CD4-positive, alpha-beta memory T cell (primary cell): ENCODE results near the gene SPATA46. TPM values are rescaled to one million over a fixed set of nuclear protein-coding genes. Genes with fewer than 3 reads are reported as not detected.

Experiments used
- CTCF ChIA-PET: fragments of 350-600 bp; sonication (Branson Sonifier 250); formaldehyde crosslinking; loops from one replicate; lab custom pipeline; 2021; ENCODE audit warnings: inconsistent platforms; ENCODE audit not compliant: partially characterized antibody; lab: Charles Lee
- POLR2A ChIA-PET: fragments of 350-600 bp; sonication (Branson Sonifier 250); formaldehyde crosslinking; loops from one replicate; lab custom pipeline; 2021; ENCODE audit not compliant: partially characterized antibody; lab: Charles Lee
- DNase-seq, 5 donors: peaks; one replicate each; pipeline versions ENCODE4 v3.0.0 to v3.0.0-alpha.2; 2020 to 2022; ENCODE audit warnings: mixed read lengths in 1 of 5
- H3K27ac ChIP-seq: one replicate; pipeline ENCODE4 v1.7.0; 2013; ENCODE audit warnings: low read depth, low read length
- H3K27me3 ChIP-seq: 2 replicates; pipeline ENCODE4 v1.7.0; 2013; ENCODE audit warnings: mild to moderate bottlenecking, low read length, moderate library complexity; ENCODE audit not compliant: insufficient read depth
- H3K36me3 ChIP-seq: 2 replicates; pipeline ENCODE4 v1.7.0; 2013; ENCODE audit warnings: mild to moderate bottlenecking, low read length, moderate library complexity; ENCODE audit not compliant: insufficient read depth
- H3K4me1 ChIP-seq: 2 replicates; pipeline ENCODE4 v1.7.0; 2013; ENCODE audit warnings: mild to moderate bottlenecking, low read length, moderate library complexity; ENCODE audit not compliant: insufficient read depth
- H3K4me3 ChIP-seq, 2 donors: one replicate each; pipeline ENCODE4 v1.7.0; 2013; ENCODE audit warnings: low read length in 2 of 2, mild to moderate bottlenecking in 1 of 2
- H3K9me3 ChIP-seq, 2 donors: one replicate each; pipeline ENCODE4 v1.7.0; 2013; ENCODE audit warnings: low read length in 2 of 2, control low read depth in 1 of 2; ENCODE audit not compliant: control insufficient read depth in 1 of 2
- H3K27ac Mint-ChIP-seq, 7 donors: one replicate each; pipeline ENCODE4 v1.8.0; 2020 to 2021; ENCODE audit warnings: mixed read lengths in 7 of 7, mild to moderate bottlenecking in 6 of 7, inconsistent platforms in 3 of 7, moderate library complexity in 3 of 7
- H3K27me3 Mint-ChIP-seq, 2 donors: one replicate each; pipeline ENCODE4 v1.8.0; 2020 to 2021; ENCODE audit warnings: mixed read lengths in 2 of 2
- H3K36me3 Mint-ChIP-seq, 2 donors: one replicate each; pipeline ENCODE4 v1.8.0; 2020 to 2021; ENCODE audit warnings: mixed read lengths in 2 of 2, inconsistent platforms in 1 of 2, mild to moderate bottlenecking in 1 of 2
- H3K4me1 Mint-ChIP-seq, 4 donors: one replicate each; pipeline ENCODE4 v1.8.0; 2020 to 2021; ENCODE audit warnings: mixed read lengths in 4 of 4, mild to moderate bottlenecking in 1 of 4
- H3K4me3 Mint-ChIP-seq, 8 donors: one replicate each; pipeline ENCODE4 v1.8.0; 2020 to 2021; ENCODE audit warnings: mixed read lengths in 8 of 8, mild to moderate bottlenecking in 7 of 8, moderate library complexity in 6 of 8, inconsistent platforms in 3 of 8
- H3K9me3 Mint-ChIP-seq, 8 donors: one replicate each; pipeline ENCODE4 v1.8.0; 2020 to 2021; ENCODE audit warnings: mixed read lengths in 8 of 8, mild to moderate bottlenecking in 5 of 8, inconsistent platforms in 3 of 8, moderate library complexity in 1 of 8
- intact Hi-C: fragments of 100-400 bp; cut with micrococcal nuclease; formaldehyde crosslinking; loops from one replicate; pipeline ENCODE4 v1.15.1; 2023
- polyA plus RNA-seq, 2 donors: library from polyadenylated mRNA; unstranded; fragments of 300-500 nt; fragmentation: Illumina TruSeq; gene quantifications; one replicate each; pipeline ENCODE4 v1.2.3, GENCODE V29; 2021
- total RNA-seq, 2 experiments: library from RNA; stranded (reverse); gene quantifications; one replicate each; pipeline ENCODE4 v1.2.3, GENCODE V29; 2021

SPATA46 gene
- total and polyA plus RNA-seq, 4 experiments from 2014 or later = not detected

GRCh38 chr1:162360874-162361260, 15.8 kb downstream of the SPATA46 start:
- H3K27ac Mint-ChIP-seq = no peak overlapping the region
- intact Hi-C loops = no loop called here
- CTCF ChIA-PET = no interaction called here
- POLR2A ChIA-PET = no interaction called here
- no peak overlapping the region for H3K4me3 Mint-ChIP-seq
- no peaks in the 10 kb centered on the region for H3K4me1 Mint-ChIP-seq
- Histone ChIP-seq H3K4me3 (no peak overlapping the region), H3K27ac (no peak overlapping the region), H3K9me3 (no peaks in the 10 kb centered on the region), H3K4me1 (no peaks in the 10 kb centered on the region), H3K27me3 (no peaks in the 10 kb centered on the region), H3K36me3 (no peaks in the 10 kb centered on the region)
- no peaks in the 10 kb centered on the region for H3K9me3 Mint-ChIP-seq
- peaks cover 10 to 16% of the 10 kb centered on the region in 2 donors for H3K27me3 Mint-ChIP-seq
- DNase-seq = no peak
- H3K36me3 Mint-ChIP-seq = no peaks in the 10 kb centered on the region

GRCh38 chr1:162360237-162360873, 16.3 kb downstream of the SPATA46 start:
- Histone ChIP-seq H3K9me3 (no peaks in the 10 kb centered on the region), H3K27me3 (no peaks in the 10 kb centered on the region), H3K4me3 (no peak overlapping the region), H3K36me3 (no peaks in the 10 kb centered on the region), H3K27ac (no peak overlapping the region), H3K4me1 (no peaks in the 10 kb centered on the region)
- H3K4me3 Mint-ChIP-seq = no peak overlapping the region
- H3K9me3 Mint-ChIP-seq = no peaks in the 10 kb centered on the region
- intact Hi-C loops = no loop called here
- H3K27me3 Mint-ChIP-seq = peaks cover 13 to 16% of the 10 kb centered on the region in 2 donors
- ChIA-PET POLR2A (no interaction called here), CTCF (no interaction called here)
- no peak for DNase-seq
- no peaks in the 10 kb centered on the region for H3K36me3 Mint-ChIP-seq
- no peak overlapping the region for H3K27ac Mint-ChIP-seq
- no peaks in the 10 kb centered on the region for H3K4me1 Mint-ChIP-seq

- H3K36me3 ChIP-seq = no peaks in the 10 kb centered on the region
- Mint-ChIP-seq H3K9me3 (no peaks in the 10 kb centered on the region), H3K27ac (no peak overlapping the region), H3K4me3 (no peak overlapping the region), H3K36me3 (no peaks in the 10 kb centered on the region), H3K27me3 (peaks cover 13 to 14% of the 10 kb centered on the region in 2 donors), H3K4me1 (no peaks in the 10 kb centered on the region)
- no peak for DNase-seq
- intact Hi-C loops = no loop called here
- H3K27ac ChIP-seq = no peak overlapping the region
- ChIA-PET POLR2A (no interaction called here), CTCF (no interaction called here)
- no peak overlapping the region for H3K4me3 ChIP-seq
- H3K4me1 ChIP-seq = no peaks in the 10 kb centered on the region
- H3K9me3 ChIP-seq = no peaks in the 10 kb centered on the region
- H3K27me3 ChIP-seq = no peaks in the 10 kb centered on the region
Observed at GRCh38 chr1:162359523-162360236, 17.0 kb downstream of the SPATA46 start.

GRCh38 chr1:162358928-162359327, 17.7 kb downstream of the SPATA46 start:
- no peak for DNase-seq
- Mint-ChIP-seq H3K4me3 (no peak overlapping the region), H3K9me3 (no peaks in the 10 kb centered on the region), H3K27ac (no peak overlapping the region), H3K4me1 (no peaks in the 10 kb centered on the region), H3K27me3 (peaks cover 12% of the 10 kb centered on the region in 2 donors), H3K36me3 (no peaks in the 10 kb centered on the region)
- Histone ChIP-seq H3K27me3 (no peaks in the 10 kb centered on the region), H3K36me3 (no peaks in the 10 kb centered on the region), H3K4me3 (no peak overlapping the region), H3K9me3 (no peaks in the 10 kb centered on the region), H3K27ac (no peak overlapping the region), H3K4me1 (no peaks in the 10 kb centered on the region)
- ChIA-PET CTCF (no interaction called here), POLR2A (no interaction called here)
- intact Hi-C loops = no loop called here

GRCh38 chr1:162357681-162358266, 18.9 kb downstream of the SPATA46 start:
- intact Hi-C loops = no loop called here
- Mint-ChIP-seq H3K4me1 (no peaks in the 10 kb centered on the region), H3K27ac (no peak overlapping the region), H3K9me3 (no peaks in the 10 kb centered on the region), H3K4me3 (no peak overlapping the region), H3K36me3 (no peaks in the 10 kb centered on the region), H3K27me3 (peaks cover 8 to 17% of the 10 kb centered on the region in 2 donors)
- H3K27me3 ChIP-seq = no peaks in the 10 kb centered on the region
- H3K27ac ChIP-seq = no peak overlapping the region
- ChIA-PET POLR2A (no interaction called here), CTCF (no interaction called here)
- no peak for DNase-seq
- H3K36me3 ChIP-seq = no peaks in the 10 kb centered on the region
- no peaks in the 10 kb centered on the region for H3K9me3 ChIP-seq
- H3K4me3 ChIP-seq = no peak overlapping the region
- no peaks in the 10 kb centered on the region for H3K4me1 ChIP-seq

DNA sequence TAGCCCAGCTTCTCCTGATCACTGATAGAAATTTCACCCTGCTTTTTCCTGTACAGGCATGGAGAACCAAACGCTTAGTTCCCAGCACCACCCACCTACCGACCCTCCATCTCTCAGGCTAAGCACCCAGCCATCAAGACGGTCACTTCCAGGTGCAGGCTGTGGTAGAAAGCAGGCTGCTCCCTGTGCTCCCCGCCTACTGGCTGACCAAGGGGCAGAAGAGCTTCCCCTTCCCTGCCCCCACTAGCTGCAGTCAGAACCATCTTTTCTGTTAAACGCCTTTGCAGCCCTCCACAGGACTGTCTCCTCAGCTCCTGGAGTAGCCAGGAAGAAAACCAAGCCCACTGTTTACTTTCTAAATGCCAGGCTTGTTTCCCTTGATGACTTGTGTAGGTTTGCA, 23.0 kb downstream of the SPATA46 start:
- H3K27me3 Mint-ChIP-seq = peaks cover 9 to 24% of the 10 kb centered on the region in 2 donors
- CTCF ChIA-PET = no interaction called here
- H3K4me3 Mint-ChIP-seq = no peak overlapping the region
- Histone ChIP-seq H3K4me3 (no peak overlapping the region), H3K27me3 (no peaks in the 10 kb centered on the region), H3K4me1 (no peaks in the 10 kb centered on the region), H3K36me3 (no peaks in the 10 kb centered on the region), H3K27ac (no peak overlapping the region), H3K9me3 (no peaks in the 10 kb centered on the region)
- H3K27ac Mint-ChIP-seq = no peak overlapping the region
- no peaks in the 10 kb centered on the region for H3K4me1 Mint-ChIP-seq
- DNase-seq = no peak
- H3K36me3 Mint-ChIP-seq = no peaks in the 10 kb centered on the region
- POLR2A ChIA-PET = no interaction called here
- no peaks in the 10 kb centered on the region for H3K9me3 Mint-ChIP-seq
- intact Hi-C loops = no loop called here

- H3K4me1 ChIP-seq = no peaks in the 10 kb centered on the region
- no peak for DNase-seq
- no peaks in the 10 kb centered on the region for H3K27me3 ChIP-seq
- no peaks in the 10 kb centered on the region for H3K36me3 Mint-ChIP-seq
- H3K4me3 ChIP-seq = no peak overlapping the region
- H3K36me3 ChIP-seq = no peaks in the 10 kb centered on the region
- H3K27ac ChIP-seq = no peak overlapping the region
- H3K4me3 Mint-ChIP-seq = no peak overlapping the region
- H3K9me3 ChIP-seq = no peaks in the 10 kb centered on the region
- no peaks in the 10 kb centered on the region for H3K4me1 Mint-ChIP-seq
- H3K9me3 Mint-ChIP-seq = no peaks in the 10 kb centered on the region
- peaks cover 9 to 24% of the 10 kb centered on the region in 2 donors for H3K27me3 Mint-ChIP-seq
- no peak overlapping the region for H3K27ac Mint-ChIP-seq
- intact Hi-C loops = no loop called here
- ChIA-PET CTCF (no interaction called here), POLR2A (no interaction called here)
Observed at GRCh38 chr1:162353078-162353477, 23.6 kb downstream of the SPATA46 start.
